GM12865 (cell line): ENCODE measurements around the gene PDCL3.

ENCODE experiments used
- DNase-seq: peaks from one replicate; pipeline ENCODE4 v3.0.0; 2010; ENCODE audit warnings: low read depth
- H3K4me3 ChIP-seq: 2 replicates; pipeline ENCODE4 v1.5.1; 2011; ENCODE audit warnings: mild to moderate bottlenecking, low read depth, low read length, control low read depth
- CTCF ChIP-seq: IDR thresholded peaks from 2 replicates; pipeline ENCODE4 v1.5.1; 2011; ENCODE audit warnings: low read length, control low read depth, low read depth, inconsistent platforms; ENCODE audit not compliant: insufficient read depth; ENCODE audit errors: missing control alignments

The PDCL3 gene

GRCh38 chr2:100623033-100623715, 60.4 kb downstream of the PDCL3 start:
- TF ChIP-seq CTCF, result no peak
- no peak overlapping the region for H3K4me3 ChIP-seq
- no peak for DNase-seq

GRCh38 chr2:100623930-100624329, 61.1 kb downstream of the PDCL3 start:
- H3K4me3 ChIP-seq, result no peak overlapping the region
- no peak for TF ChIP-seq CTCF
- no peak for DNase-seq

DNA sequence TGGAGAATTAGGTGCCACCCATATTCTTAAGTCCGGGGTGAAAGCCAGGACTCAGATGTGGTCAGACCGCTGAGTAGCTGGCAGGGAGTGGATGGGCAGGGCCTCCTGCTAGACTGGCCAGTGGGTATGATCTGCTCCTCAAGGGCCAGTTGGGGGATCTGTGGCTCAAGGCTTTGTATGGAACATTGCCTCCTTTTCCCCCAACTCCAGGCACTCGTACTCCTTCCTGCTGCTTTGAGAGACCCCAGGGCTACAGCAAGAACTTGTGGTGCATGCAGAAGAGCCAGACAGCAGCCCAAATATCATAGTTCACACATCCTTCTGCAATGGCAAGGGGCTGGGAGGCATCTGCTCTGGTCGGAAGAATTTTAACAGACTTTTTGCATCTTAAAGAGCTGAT, 61.7 kb downstream of the PDCL3 start:
- TF ChIP-seq CTCF, result no peak
- no peak overlapping the region for H3K4me3 ChIP-seq
- DNase-seq, result no peak

GRCh38 chr2:100625717-100626116, 62.9 kb downstream of the PDCL3 start:
- H3K4me3 ChIP-seq, result no peak overlapping the region
- TF ChIP-seq CTCF, result no peak

More at GRCh38 chr2:100625717-100626116, 62.9 kb downstream of the PDCL3 start:
- no peak for DNase-seq
